Osteoblast (primary cell): ENCODE data around the gene DDN. TPM values are rescaled to one million over a fixed set of nuclear protein-coding genes. Genes with fewer than 3 reads are reported as not detected.

Source experiments
- DNase-seq: peaks from one replicate; pipeline ENCODE4 v3.0.0; 2011; ENCODE audit warnings: low spot score, mixed read lengths; ENCODE audit not compliant: insufficient read length; ENCODE audit errors: missing footprints
- H2AFZ ChIP-seq: 2 replicates; pipeline ENCODE4 v1.6.0; 2011; ENCODE audit warnings: mild to moderate bottlenecking, low read length
- H3K27ac ChIP-seq: 2 replicates; pipeline ENCODE4 v1.5.1; 2011; ENCODE audit warnings: mild to moderate bottlenecking, low read depth, low read length, moderate library complexity
- H3K27me3 ChIP-seq: 2 replicates; pipeline ENCODE4 v1.6.0; 2012; ENCODE audit warnings: mild to moderate bottlenecking, control low read depth, inconsistent platforms, low read length, moderate library complexity; ENCODE audit not compliant: insufficient read depth
- H3K36me3 ChIP-seq: 2 replicates; pipeline ENCODE4 v1.5.1; 2011; ENCODE audit warnings: mild to moderate bottlenecking, low read length, control low read depth, moderate library complexity; ENCODE audit not compliant: insufficient read depth
- H3K4me1 ChIP-seq: 2 replicates; pipeline ENCODE4 v1.5.1; 2011; ENCODE audit warnings: mild to moderate bottlenecking, low read length, control low read depth, moderate library complexity; ENCODE audit not compliant: insufficient read depth
- H3K4me2 ChIP-seq: 2 replicates; pipeline ENCODE4 v1.6.0; 2011; ENCODE audit warnings: mild to moderate bottlenecking, low read length; ENCODE audit not compliant: insufficient read depth
- H3K4me3 ChIP-seq: fragments of 200-600 bp; sonication (generic); 3 replicates; pipeline ENCODE4 v1.5.1; 2012; ENCODE audit warnings: mild to moderate bottlenecking, low read length, inconsistent platforms; ENCODE audit not compliant: insufficient read depth
- H3K79me2 ChIP-seq: 2 replicates; pipeline ENCODE4 v1.6.0; 2012; ENCODE audit warnings: mild to moderate bottlenecking, low read length, control low read depth, inconsistent platforms; ENCODE audit not compliant: insufficient read depth
- H3K9me3 ChIP-seq: 2 replicates; pipeline ENCODE4 v1.5.1; 2011; ENCODE audit warnings: low read depth, low read length, control low read depth
- H4K20me1 ChIP-seq: 2 replicates; pipeline ENCODE4 v1.6.0; 2012; ENCODE audit warnings: mild to moderate bottlenecking, low read length, control low read depth; ENCODE audit not compliant: insufficient read depth
- CTCF ChIP-seq: IDR thresholded peaks from 2 replicates; pipeline ENCODE4 v1.5.1; 2011; ENCODE audit warnings: mild to moderate bottlenecking, low read depth, low read length, moderate library complexity; ENCODE audit errors: extremely low read depth
- total RNA-seq: library from RNA; depleted of rRNA; stranded (reverse); fragments of >200 nt; gene quantifications from 2 replicates; pipeline ENCODE4 v1.2.3, GENCODE V29; 2012

Gene DDN
- total RNA-seq, 1 donor: under 0.01 TPM

GRCh38 chr12:48954841-48955501, 44.2 kb downstream of the DDN start:
- Histone ChIP-seq H3K79me2 (peaks cover 72% of the 10 kb centered on the region), H3K36me3 (peaks cover 23% of the 10 kb centered on the region), H3K9me3 (no peaks in the 10 kb centered on the region), H2AFZ (no peak overlapping the region), H3K4me1 (peaks cover 14% of the 10 kb centered on the region), H4K20me1 (peaks cover 47% of the 10 kb centered on the region), H3K27me3 (no peaks in the 10 kb centered on the region), H3K4me3 (no peak overlapping the region), H3K27ac (no peak overlapping the region), H3K4me2 (peak overlapping the region; percentile 97)
- TF ChIP-seq CTCF: no peak
- peak; percentile 66 for DNase-seq

GRCh38 chr12:48954061-48954460, 45.1 kb downstream of the DDN start:
- Histone ChIP-seq H3K9me3 (no peaks in the 10 kb centered on the region), H3K4me3 (no peak overlapping the region), H3K27me3 (no peaks in the 10 kb centered on the region), H4K20me1 (peaks cover 48% of the 10 kb centered on the region), H3K79me2 (peaks cover 80% of the 10 kb centered on the region), H3K4me2 (no peak overlapping the region), H3K36me3 (peaks cover 28% of the 10 kb centered on the region), H3K27ac (no peak overlapping the region), H3K4me1 (peaks cover 14% of the 10 kb centered on the region), H2AFZ (no peak overlapping the region)
- no peak for TF ChIP-seq CTCF
- DNase-seq: no peak

GRCh38 chr12:48952691-48953090, 46.5 kb downstream of the DDN start:
- Histone ChIP-seq H3K36me3 (peaks cover 28% of the 10 kb centered on the region), H3K9me3 (no peaks in the 10 kb centered on the region), H2AFZ (no peak overlapping the region), H3K27me3 (no peaks in the 10 kb centered on the region), H3K4me1 (peaks cover 10% of the 10 kb centered on the region), H3K4me3 (no peak overlapping the region), H3K79me2 (peaks cover 92% of the 10 kb centered on the region), H3K4me2 (no peak overlapping the region), H3K27ac (no peak overlapping the region), H4K20me1 (peaks cover 52% of the 10 kb centered on the region)
- no peak for DNase-seq
- no peak for TF ChIP-seq CTCF

GRCh38 chr12:48947727-48948126, 51.4 kb downstream of the DDN start:
- H3K4me1 ChIP-seq: no peaks in the 10 kb centered on the region
- no peak overlapping the region for H2AFZ ChIP-seq
- peaks cover 92% of the 10 kb centered on the region for H3K79me2 ChIP-seq
- H3K27me3 ChIP-seq: no peaks in the 10 kb centered on the region
- H4K20me1 ChIP-seq: peaks cover 53% of the 10 kb centered on the region
- TF ChIP-seq CTCF: no peak
- peaks cover 10% of the 10 kb centered on the region for H3K36me3 ChIP-seq
- no peaks in the 10 kb centered on the region for H3K9me3 ChIP-seq
- H3K4me3 ChIP-seq: no peak overlapping the region
- no peak overlapping the region for H3K27ac ChIP-seq
- no peak overlapping the region for H3K4me2 ChIP-seq
- no peak for DNase-seq
